Body of pancreas (tissue), 4 donors: Measurements from ENCODE around the gene FRMD4B. TPM values are rescaled to one million over a fixed set of nuclear protein-coding genes. Genes with fewer than 3 reads are reported as not detected.

Experiments
- ATAC-seq: fragments of 150-250 bp; one replicate; pipeline ENCODE4 v1.9.1; 2016
- DNase-seq, 4 donors: peaks; one replicate each; pipeline ENCODE4 v3.0.0-alpha.2; 2019
- H3K27ac ChIP-seq, 4 donors: fragments of 200-600 bp; sonication (generic); 1 replicate in 3 of 4; 2 replicates in 1 of 4; pipeline versions ENCODE4 v1.5.1 to v1.6.1; 2016 to 2019; ENCODE audit warnings: mild to moderate bottlenecking in 1 of 4, mixed read lengths in 1 of 4, moderate library complexity in 1 of 4
- H3K27me3 ChIP-seq, 2 donors: fragments of 200-600 bp; sonication (generic); one replicate each; pipeline ENCODE4 v1.6.0; 2016; ENCODE audit warnings: mild to moderate bottlenecking in 1 of 2
- H3K36me3 ChIP-seq, 2 donors: fragments of 200-600 bp; sonication (generic); replicated peaks in 1 of 2; 2 replicates each; pipeline ENCODE4 v1.5.1; 2016; ENCODE audit warnings: low read depth in 2 of 2; ENCODE audit not compliant: insufficient read depth in 1 of 2
- H3K4me1 ChIP-seq: fragments of 200-600 bp; sonication (generic); one replicate; pipeline ENCODE4 v1.6.0; 2016
- H3K4me3 ChIP-seq, 2 donors: fragments of 200-600 bp; sonication (generic); 1 replicate in 1 of 2; 2 replicates in 1 of 2; pipeline ENCODE4 v1.5.1; 2016 to 2019
- H3K9me3 ChIP-seq, 3 donors: fragments of 200-600 bp; sonication (generic); 1 replicate in 2 of 3; 2 replicates in 1 of 3; pipeline ENCODE4 v1.5.1; 2016
- POLR2A ChIP-seq, 3 donors: fragments of 450-650 bp; IDR thresholded peaks; one replicate each; pipeline ENCODE4 v1.6.1; 2016; ENCODE audit warnings: antibody characterized with exemption in 3 of 3, mild to moderate bottlenecking in 2 of 3
- WGBS, 2 donors: methylation state at CpG; one replicate each; pipeline ENCODE4 v1.1.5; 2017; 5-methylcytosine and 5-hydroxymethylcytosine counted together
- intact Hi-C: fragments of 100-400 bp; cut with DNase I; formaldehyde crosslinking; loops from one replicate; pipeline ENCODE4 v1.15.1; 2023
- total RNA-seq, 2 donors: library from RNA; depleted of rRNA; stranded (reverse); fragments of >200 nt; gene quantifications; one replicate each; pipeline ENCODE4 v1.1.0, GENCODE V29; 2016
- TF ChIP-seq, protein P1 (sequence below), 7 experiments: fragments of 450-650 bp in 4 of 7; fragments of 200-600 bp in 3 of 7; sonication (generic) in 3 of 7; IDR thresholded peaks; one replicate each; pipeline ENCODE4 v1.5.1; 2016 to 2019; ENCODE audit warnings: antibody characterized with exemption in 7 of 7

Gene FRMD4B
- total RNA-seq, 2 donors from 2014 or later: 7.3 to 14.3 TPM

DNA sequence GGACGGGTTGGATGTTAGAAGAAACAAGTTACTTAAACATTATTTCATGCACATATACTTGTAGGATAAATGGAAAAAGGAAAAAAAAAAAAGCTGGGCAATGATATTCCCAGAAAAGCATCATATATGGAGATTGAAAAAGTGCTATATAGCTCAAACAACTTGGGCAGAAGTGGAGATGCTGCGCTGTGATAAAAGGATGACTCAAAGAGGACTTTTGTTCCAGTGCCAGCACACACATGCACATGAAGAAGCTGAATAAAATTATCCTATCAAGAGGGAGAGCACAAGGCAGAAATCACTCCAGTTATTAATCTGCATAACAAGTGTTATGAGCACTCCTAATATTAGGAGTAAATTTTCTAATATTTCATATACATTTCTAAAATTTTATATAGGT is 30.9 kb downstream of the FRMD4B start:
- TF ChIP-seq, protein P1, sequence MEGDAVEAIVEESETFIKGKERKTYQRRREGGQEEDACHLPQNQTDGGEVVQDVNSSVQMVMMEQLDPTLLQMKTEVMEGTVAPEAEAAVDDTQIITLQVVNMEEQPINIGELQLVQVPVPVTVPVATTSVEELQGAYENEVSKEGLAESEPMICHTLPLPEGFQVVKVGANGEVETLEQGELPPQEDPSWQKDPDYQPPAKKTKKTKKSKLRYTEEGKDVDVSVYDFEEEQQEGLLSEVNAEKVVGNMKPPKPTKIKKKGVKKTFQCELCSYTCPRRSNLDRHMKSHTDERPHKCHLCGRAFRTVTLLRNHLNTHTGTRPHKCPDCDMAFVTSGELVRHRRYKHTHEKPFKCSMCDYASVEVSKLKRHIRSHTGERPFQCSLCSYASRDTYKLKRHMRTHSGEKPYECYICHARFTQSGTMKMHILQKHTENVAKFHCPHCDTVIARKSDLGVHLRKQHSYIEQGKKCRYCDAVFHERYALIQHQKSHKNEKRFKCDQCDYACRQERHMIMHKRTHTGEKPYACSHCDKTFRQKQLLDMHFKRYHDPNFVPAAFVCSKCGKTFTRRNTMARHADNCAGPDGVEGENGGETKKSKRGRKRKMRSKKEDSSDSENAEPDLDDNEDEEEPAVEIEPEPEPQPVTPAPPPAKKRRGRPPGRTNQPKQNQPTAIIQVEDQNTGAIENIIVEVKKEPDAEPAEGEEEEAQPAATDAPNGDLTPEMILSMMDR (IDR thresholded peaks at IDR 0.05): no peak
- TF ChIP-seq POLR2A (IDR thresholded peaks at IDR 0.05): no peak
- intact Hi-C loops: no loop called here
- Histone ChIP-seq H3K27ac (no peak overlapping the region), H3K36me3 (no peaks in the 10 kb centered on the region), H3K4me1 (no peaks in the 10 kb centered on the region), H3K27me3 (no peaks in the 10 kb centered on the region), H3K9me3 (no peaks in the 10 kb centered on the region), H3K4me3 (no peak overlapping the region)
- 76 to 79% methylated on average over 2 of the region's 2 CpGs for WGBS, 2 donors
- ATAC-seq: no peak
- no peak for DNase-seq

DNA sequence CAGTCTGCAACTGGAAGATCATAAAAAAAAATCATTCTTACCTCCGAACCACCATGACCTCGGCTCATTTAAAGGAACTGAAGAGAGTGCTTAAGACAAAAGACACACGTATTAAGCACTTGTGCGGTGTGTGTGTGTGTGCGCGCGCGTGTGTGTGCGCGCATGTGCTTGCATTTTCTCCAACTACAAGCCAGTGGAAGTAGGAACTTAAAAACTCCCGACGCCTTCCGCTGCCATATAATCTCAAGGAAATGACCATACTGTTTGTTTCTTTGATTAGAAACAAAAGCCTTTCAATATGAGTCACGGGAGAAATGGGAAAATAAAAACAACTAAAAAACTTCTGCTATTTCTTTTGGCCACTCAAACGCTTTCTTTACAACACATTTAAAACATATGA is 32.4 kb downstream of the FRMD4B start:
- Histone ChIP-seq H3K4me1 (no peaks in the 10 kb centered on the region), H3K4me3 (no peak overlapping the region), H3K36me3 (no peaks in the 10 kb centered on the region), H3K27me3 (no peaks in the 10 kb centered on the region), H3K9me3 (no peaks in the 10 kb centered on the region), H3K27ac (peak overlapping the region in 1 of 4 donors; percentile 55)
- DNase-seq: peak in 1 of 4 donors; percentile 22
- 64 to 82% methylated on average over 15 of the region's 15 CpGs for WGBS, 2 donors
- intact Hi-C loops: no loop called here
- no peak for TF ChIP-seq POLR2A (IDR thresholded peaks at IDR 0.05)
- TF ChIP-seq, protein P1 (IDR thresholded peaks at IDR 0.05): no peak
- ATAC-seq: no peak

DNA sequence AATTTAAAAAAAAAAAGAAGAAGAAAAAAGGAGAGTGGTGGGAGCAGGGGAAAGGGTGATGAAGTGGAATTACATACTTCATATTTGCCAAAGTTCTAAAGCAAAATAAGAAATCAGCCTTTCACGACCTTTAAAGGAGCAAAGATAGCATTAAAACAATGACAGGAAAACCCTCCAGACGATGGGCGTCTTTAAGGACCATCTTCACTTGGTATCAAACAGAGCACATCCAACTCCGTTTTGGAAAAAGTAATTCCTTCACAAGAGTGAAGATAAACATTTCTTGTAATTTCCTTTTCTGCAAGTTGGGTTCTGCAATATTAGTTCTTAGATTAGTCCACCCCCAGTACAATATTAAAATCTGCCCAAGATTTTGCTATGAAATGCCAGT is 32.8 kb downstream of the FRMD4B start:
- no peak for ATAC-seq
- Histone ChIP-seq H3K36me3 (no peaks in the 10 kb centered on the region), H3K27ac (peak overlapping the region in 1 of 4 donors; percentile 55), H3K4me3 (no peak overlapping the region), H3K9me3 (no peaks in the 10 kb centered on the region), H3K4me1 (no peaks in the 10 kb centered on the region), H3K27me3 (no peaks in the 10 kb centered on the region)
- DNase-seq: no peak
- TF ChIP-seq, protein P1 (IDR thresholded peaks at IDR 0.05): no peak
- TF ChIP-seq POLR2A (IDR thresholded peaks at IDR 0.05): no peak
- intact Hi-C loops: no loop called here
- WGBS, 2 donors: 54 to 63% methylated on average over 4 of the region's 4 CpGs

DNA sequence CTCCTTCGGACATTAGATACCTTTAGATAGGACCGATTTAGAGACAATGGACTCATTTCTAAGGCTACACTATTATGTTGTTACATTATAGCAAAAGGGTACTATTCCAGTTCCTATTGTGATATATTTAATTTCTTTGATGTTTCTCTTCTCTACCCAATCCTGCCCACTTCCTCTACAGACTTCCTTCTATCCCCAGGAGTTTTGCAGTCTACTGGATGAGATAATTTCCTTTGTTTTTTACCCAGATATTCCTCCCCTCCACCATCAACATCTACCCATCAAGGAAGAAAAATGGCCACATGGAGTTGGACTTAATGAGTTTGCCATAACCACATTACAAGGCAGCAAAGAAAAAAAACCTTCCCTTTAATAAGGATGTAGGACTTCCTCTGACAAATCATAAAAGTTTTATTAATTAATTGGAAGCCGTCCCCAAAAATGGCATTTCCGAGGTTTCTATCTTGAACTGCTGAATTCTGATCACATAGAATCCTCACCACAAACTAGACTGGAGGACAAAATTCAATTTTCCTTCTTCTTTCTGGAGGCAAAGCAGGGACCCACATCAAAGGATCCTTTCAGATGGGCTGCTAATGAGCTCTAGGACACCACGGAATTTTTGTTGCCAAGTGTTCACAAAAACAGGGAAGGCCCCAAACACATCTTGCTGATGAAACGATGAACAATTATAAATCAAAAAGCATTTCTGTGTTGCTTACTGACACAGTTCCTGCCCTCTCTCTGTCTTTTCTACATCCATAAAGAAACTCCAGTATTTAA is 33.4 kb downstream of the FRMD4B start:
- ATAC-seq (no peak), DNase-seq (no peak)
- intact Hi-C loops: no loop called here
- 64 to 73% methylated on average over 6 of the region's 6 CpGs for WGBS, 2 donors
- Histone ChIP-seq H3K27me3 (no peaks in the 10 kb centered on the region), H3K4me1 (no peaks in the 10 kb centered on the region), H3K36me3 (no peaks in the 10 kb centered on the region), H3K4me3 (no peak overlapping the region), H3K9me3 (no peaks in the 10 kb centered on the region), H3K27ac (peak overlapping the region in 1 of 4 donors; percentile 55)
- TF ChIP-seq, protein P1 (IDR thresholded peaks at IDR 0.05): no peak
- TF ChIP-seq POLR2A (IDR thresholded peaks at IDR 0.05): no peak

DNA sequence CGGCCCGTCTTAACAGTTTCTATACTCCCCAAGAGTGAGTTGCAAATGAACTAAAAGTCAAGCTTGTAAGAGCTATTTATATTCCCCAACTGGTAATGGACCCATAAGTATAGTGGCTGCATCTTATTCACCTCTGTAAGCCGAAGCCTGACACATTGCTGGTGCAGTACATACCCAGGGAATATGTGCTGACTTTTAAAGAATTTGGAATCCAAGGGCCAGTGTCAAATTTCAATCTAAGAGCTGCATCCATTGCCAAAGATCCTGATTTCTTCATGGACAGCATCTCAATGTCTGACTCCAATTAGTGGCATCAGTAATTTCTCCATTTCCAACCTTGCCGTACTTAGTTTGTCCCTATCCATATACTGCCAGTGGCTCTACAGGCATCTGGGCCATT is 42.0 kb downstream of the FRMD4B start:
- no peaks in the 10 kb centered on the region for H3K36me3 ChIP-seq
- H3K9me3 ChIP-seq: peaks cover 0 to 7% (median 0%) of the 10 kb centered on the region in 3 donors
- no peak overlapping the region for H3K4me3 ChIP-seq
- DNase-seq: no peak
- H3K27ac ChIP-seq: no peak overlapping the region
- no peak for ATAC-seq
- H3K27me3 ChIP-seq: no peaks in the 10 kb centered on the region
- H3K4me1 ChIP-seq: no peaks in the 10 kb centered on the region
- intact Hi-C loops: no loop called here
- no peak for TF ChIP-seq POLR2A (IDR thresholded peaks at IDR 0.05)
- TF ChIP-seq, protein P1 (IDR thresholded peaks at IDR 0.05): no peak
- 86 to 90% methylated on average over 4 of the region's 4 CpGs for WGBS, 2 donors
